ENCODE measurements around the gene PNMA6E.
"Not testable (repeated sequence)": the region's sequence is repeated elsewhere in the genome, so short reads cannot be mapped to it uniquely, and the experiment has no call there.

The PNMA6E gene

DNA sequence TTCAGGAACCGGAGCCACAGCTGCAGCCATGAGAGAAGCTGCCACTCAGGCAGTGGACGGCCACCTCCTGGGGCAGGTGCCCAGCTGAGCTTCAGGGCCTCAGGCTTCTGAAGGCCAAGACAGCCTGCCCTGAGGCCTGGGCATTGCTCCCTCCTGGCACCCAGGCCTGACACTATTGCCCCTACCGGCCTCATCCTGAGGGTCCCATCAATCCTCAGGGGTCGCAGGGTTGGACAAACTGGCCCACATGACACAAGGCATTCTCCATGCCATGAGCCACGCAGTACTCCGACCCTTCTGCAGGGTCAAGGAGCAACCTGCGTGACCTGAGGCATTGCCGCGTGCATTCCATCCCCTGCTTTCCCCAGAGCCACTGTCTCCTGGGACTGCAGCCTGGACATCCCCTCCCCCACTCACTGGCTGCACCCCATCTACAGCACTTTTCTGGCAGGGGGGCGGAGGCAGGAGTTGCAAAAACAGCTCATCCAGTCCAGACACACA is 7.1 kb upstream of the PNMA6E start:
- Histone ChIP-seq H3K27me3 (ENCODE audit: insufficient read depth, low read length) (0 out of 2 replicates have a peak, but pooled peaks cover 4% of the 10 kb centered on the region), H3K79me2 (ENCODE audit: control insufficient read depth, insufficient read depth, low read length, unreplicated experiment) (no peaks in the 10 kb centered on the region), H3K4me1 (ENCODE audit: control insufficient read depth, insufficient read depth, low read length, unreplicated experiment) (no peaks in the 10 kb centered on the region), H3K4me3 (ENCODE audit: low read depth, low read length) (no peak overlapping the region), H2AFZ (ENCODE audit: low read length, unreplicated experiment) (no peak overlapping the region), H3K27ac (ENCODE audit: low read depth, low read length) (no peak overlapping the region), H3K36me3 (ENCODE audit: insufficient read depth, low read length) (no peaks in the 10 kb centered on the region)

- Histone ChIP-seq H3K27ac (ENCODE audit: low read depth, low read length) (no peak overlapping the region), H3K27me3 (ENCODE audit: insufficient read depth, low read length) (peaks cover 9% of the 10 kb centered on the region; the same call in 1 of the 2 replicates), H3K4me1 (ENCODE audit: control insufficient read depth, insufficient read depth, low read length, unreplicated experiment) (no peaks in the 10 kb centered on the region), H3K36me3 (ENCODE audit: insufficient read depth, low read length) (no peaks in the 10 kb centered on the region), H3K4me3 (ENCODE audit: low read depth, low read length) (no peak overlapping the region), H3K79me2 (ENCODE audit: control insufficient read depth, insufficient read depth, low read length, unreplicated experiment) (no peaks in the 10 kb centered on the region), H2AFZ (ENCODE audit: low read length, unreplicated experiment) (no peak overlapping the region)
Measured at GRCh38 chrX:153407736-153408135, 6.6 kb upstream of the PNMA6E start.

DNA sequence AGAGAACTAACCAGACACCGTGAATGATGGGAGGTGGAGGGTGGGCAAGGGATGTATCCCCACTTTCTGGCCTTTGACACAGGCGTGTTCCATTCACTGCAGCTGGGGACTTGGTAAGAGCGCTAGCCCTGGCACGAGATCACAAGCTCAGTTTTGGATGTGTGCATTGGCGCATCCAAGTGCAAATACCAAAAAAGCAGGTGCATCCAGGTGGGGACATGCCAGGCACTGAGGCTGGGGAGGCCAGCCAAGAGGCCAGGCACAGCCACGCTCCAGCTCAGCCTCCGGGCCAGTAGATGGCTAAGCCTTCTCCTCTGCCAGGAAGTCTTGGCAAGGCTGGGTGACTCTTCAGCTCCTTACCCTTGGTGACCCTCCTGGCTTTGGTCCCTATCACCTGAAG is 5.8 kb upstream of the PNMA6E start:
- H3K4me1 ChIP-seq (ENCODE audit: control insufficient read depth, insufficient read depth, low read length, unreplicated experiment): no peaks in the 10 kb centered on the region
- H3K79me2 ChIP-seq (ENCODE audit: control insufficient read depth, insufficient read depth, low read length, unreplicated experiment): no peaks in the 10 kb centered on the region
- no peak overlapping the region for H2AFZ ChIP-seq (ENCODE audit: low read length, unreplicated experiment)
- H3K36me3 ChIP-seq (ENCODE audit: insufficient read depth, low read length): no peaks in the 10 kb centered on the region
- no peak overlapping the region for H3K4me3 ChIP-seq (ENCODE audit: low read depth, low read length)
- peaks cover 10% of the 10 kb centered on the region; the same call in 1 of the 2 replicates for H3K27me3 ChIP-seq (ENCODE audit: insufficient read depth, low read length)
- no peak overlapping the region for H3K27ac ChIP-seq (ENCODE audit: low read depth, low read length)

GRCh38 chrX:153406011-153406410 is 4.9 kb upstream of the PNMA6E start:
- no peak overlapping the region for H3K4me3 ChIP-seq (ENCODE audit: low read depth, low read length)
- no peaks in the 10 kb centered on the region for H3K4me1 ChIP-seq (ENCODE audit: control insufficient read depth, insufficient read depth, low read length, unreplicated experiment)
- peaks cover 10% of the 10 kb centered on the region; the same call in 1 of the 2 replicates for H3K27me3 ChIP-seq (ENCODE audit: insufficient read depth, low read length)
- H3K36me3 ChIP-seq (ENCODE audit: insufficient read depth, low read length): no peaks in the 10 kb centered on the region
- no peak overlapping the region for H2AFZ ChIP-seq (ENCODE audit: low read length, unreplicated experiment)
- no peaks in the 10 kb centered on the region for H3K79me2 ChIP-seq (ENCODE audit: control insufficient read depth, insufficient read depth, low read length, unreplicated experiment)
- no peak overlapping the region for H3K27ac ChIP-seq (ENCODE audit: low read depth, low read length)

DNA sequence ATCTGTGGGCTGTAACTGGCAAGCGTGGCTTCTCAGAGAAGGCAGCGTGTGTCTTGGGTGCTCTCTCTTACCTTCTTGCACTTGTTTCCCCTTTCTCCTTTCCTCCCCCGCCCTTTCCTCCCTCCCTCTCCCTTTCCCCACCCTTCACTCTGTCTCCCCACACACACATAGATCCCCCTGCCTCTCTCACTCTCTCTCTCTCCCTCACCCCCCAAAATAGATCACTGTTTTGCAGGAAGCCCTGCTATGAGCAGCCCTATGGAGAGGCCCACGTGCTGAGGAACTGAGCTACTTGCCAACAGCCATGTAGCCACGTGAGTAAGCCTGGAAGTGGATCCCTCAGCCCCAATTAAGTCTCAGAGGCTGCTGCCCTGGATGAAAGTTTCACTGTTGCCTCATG is 4.3 kb upstream of the PNMA6E start:
- H3K36me3 ChIP-seq (ENCODE audit: insufficient read depth, low read length): no peaks in the 10 kb centered on the region
- no peaks in the 10 kb centered on the region for H3K79me2 ChIP-seq (ENCODE audit: control insufficient read depth, insufficient read depth, low read length, unreplicated experiment)
- H3K4me3 ChIP-seq (ENCODE audit: low read depth, low read length): no peak overlapping the region
- H3K4me1 ChIP-seq (ENCODE audit: control insufficient read depth, insufficient read depth, low read length, unreplicated experiment): no peaks in the 10 kb centered on the region
- H3K27me3 ChIP-seq (ENCODE audit: insufficient read depth, low read length): peaks cover 10% of the 10 kb centered on the region; the same call in 1 of the 2 replicates
- H3K27ac ChIP-seq (ENCODE audit: low read depth, low read length): no peak overlapping the region
- H2AFZ ChIP-seq (ENCODE audit: low read length, unreplicated experiment): no peak overlapping the region

DNA sequence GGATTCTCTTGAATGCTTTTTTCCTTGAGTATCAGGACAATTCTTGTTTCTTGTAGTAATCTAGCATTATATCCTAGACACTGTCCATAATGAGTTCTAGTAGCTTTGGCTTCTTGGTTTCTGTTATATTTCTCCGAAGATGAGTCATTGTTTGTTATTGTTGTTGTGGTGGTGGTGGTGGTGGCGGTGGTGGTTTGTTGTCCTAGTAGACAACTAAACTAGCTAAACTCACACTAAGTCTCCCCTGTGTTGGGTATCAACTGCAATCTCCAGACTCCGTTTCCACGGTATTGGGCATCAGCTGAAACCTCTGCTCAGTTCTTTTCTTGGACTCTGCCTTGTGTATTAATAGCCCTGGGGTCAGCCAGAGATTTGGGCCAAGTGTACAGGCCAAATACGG is 3.2 kb upstream of the PNMA6E start:
- not testable (repeated sequence) for H3K79me2 ChIP-seq (ENCODE audit: control insufficient read depth, insufficient read depth, low read length, unreplicated experiment); H3K27ac ChIP-seq (ENCODE audit: low read depth, low read length); H3K27me3 ChIP-seq (ENCODE audit: insufficient read depth, low read length); H3K4me1 ChIP-seq (ENCODE audit: control insufficient read depth, insufficient read depth, low read length, unreplicated experiment); H3K36me3 ChIP-seq (ENCODE audit: insufficient read depth, low read length); H2AFZ ChIP-seq (ENCODE audit: low read length, unreplicated experiment); H3K4me3 ChIP-seq (ENCODE audit: low read depth, low read length)

DNA sequence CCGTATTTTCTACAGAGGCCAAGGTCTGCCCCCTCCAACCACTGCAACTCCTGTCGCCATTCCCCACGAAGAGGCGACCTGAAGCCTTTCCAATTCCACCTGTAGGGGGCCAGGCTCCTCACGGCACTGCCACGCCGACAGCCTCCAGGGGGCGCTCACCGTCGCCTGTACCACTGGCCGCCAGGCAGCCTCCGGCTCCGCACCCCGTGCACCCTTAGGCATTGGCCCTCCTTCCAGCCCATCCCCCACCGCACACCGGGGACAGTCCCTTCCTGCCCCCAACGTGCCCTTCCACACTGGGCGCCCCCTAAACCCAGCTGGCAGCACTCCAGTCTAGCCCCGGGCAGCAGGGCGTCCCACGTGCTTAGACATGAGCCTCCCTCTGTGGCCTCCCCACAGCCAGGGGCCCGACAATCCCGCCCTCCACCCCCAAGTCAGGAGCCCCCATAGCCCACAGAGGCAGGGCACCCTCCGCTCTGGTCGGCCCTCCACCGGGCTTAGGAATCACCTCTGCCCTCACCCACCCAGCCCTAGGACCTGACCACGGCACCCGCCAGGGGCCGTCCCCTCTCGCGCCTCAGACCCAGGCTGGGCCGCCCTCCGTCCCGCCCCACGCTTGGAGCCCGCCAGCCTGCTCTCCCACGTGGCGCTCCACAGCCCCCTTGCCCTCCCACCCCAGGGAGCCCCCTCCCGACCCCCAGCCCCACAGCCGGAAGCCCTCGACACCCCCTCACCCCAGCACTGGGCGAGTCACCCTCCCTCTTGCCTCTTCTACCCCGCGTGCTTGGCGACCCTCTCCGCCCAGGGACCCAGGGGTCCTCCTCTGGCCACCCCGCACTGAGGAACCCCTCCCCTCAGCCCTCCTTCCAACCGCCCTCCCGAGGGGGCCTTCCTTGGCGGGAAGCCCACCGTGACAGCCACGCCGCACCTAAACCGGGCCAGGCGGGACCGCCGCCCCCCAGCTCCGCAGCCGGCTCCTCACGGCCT is 711 bp downstream of the PNMA6E start:
- Histone ChIP-seq H3K4me3 (ENCODE audit: low read depth, low read length) (no peak overlapping the region), H3K36me3 (ENCODE audit: insufficient read depth, low read length) (no peaks in the 10 kb centered on the region)

DNA sequence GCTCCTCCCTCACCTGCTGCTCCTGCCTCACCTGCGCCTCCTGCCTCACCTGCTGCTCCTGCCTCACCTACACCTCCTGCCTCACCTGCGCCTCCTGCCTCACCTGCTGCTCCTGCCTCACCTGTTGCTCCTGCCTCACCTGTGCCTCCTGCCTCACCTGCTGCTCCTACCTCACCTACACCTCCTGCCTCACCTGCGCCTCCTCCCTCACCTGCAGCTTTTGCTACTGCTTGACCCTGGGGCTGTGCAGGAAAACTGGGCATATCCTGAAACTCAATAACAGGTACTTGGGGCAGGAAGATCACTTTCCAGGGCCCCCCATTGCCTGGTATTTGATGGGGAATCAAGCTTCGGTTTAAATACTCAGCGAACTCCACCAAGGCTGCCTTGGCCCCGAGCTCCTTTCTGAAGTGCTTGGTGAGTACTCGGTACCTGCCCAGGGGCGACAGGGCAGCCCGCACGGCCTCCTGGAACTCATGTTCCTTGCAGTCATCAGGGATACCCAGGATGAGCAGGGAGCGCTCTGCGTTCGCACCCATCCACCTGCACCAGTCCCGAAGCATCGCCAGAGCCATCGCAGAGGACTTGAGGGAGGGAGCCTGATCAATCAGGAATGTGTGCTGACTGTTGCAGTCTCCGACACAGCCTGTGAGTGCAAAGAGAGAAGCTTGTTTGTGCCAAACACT is 2.7 kb downstream of the PNMA6E start:
- H3K27ac ChIP-seq (ENCODE audit: low read depth, low read length): no peak overlapping the region

More for the DNA sequence above, 711 bp downstream of the PNMA6E start:
- H3K27ac ChIP-seq (ENCODE audit: low read depth, low read length): no peak overlapping the region
- H3K79me2 ChIP-seq (ENCODE audit: control insufficient read depth, insufficient read depth, low read length, unreplicated experiment): no peaks in the 10 kb centered on the region
- H2AFZ ChIP-seq (ENCODE audit: low read length, unreplicated experiment): no peak overlapping the region
- H3K4me1 ChIP-seq (ENCODE audit: control insufficient read depth, insufficient read depth, low read length, unreplicated experiment): no peaks in the 10 kb centered on the region
- peaks cover 10% of the 10 kb centered on the region; the same call in 1 of the 2 replicates for H3K27me3 ChIP-seq (ENCODE audit: insufficient read depth, low read length)

DNA sequence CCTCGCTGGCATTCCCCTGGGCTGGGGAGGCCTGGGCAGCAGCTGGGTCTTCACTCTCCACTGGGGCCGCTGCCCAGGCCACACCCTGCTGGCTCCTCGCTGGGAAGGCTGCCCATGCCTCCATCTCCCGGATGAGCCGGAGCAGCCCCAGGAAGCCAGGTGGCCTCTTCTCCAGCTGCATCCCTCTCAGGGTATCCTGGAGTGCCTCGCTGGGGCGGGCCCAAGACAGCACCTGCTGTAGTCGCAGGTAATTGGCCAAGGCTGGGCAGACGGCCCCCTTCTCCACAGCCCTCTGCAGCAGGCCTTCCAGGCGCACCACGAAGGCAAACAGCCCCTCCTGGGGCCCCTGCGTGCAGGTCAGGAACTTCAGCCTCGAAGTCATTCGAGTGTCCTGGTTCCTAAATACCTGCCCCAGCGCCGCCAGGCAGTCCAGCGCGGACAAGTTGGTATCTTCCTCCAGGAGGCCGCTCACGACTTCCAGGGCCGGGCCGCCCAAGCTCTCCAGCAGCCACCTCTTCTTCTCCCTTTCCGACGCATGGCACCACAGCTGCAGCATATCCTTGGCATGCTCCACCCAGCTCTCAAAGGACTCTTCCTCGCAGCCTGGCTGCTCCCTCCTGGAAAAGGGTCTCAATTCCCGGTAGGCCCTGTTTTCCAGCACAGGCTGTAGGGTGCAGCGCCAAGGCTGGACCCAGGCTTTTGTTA is 3.7 kb downstream of the PNMA6E start:
- H3K4me3 ChIP-seq (ENCODE audit: low read depth, low read length): no peak overlapping the region
- no peak overlapping the region for H2AFZ ChIP-seq (ENCODE audit: low read length, unreplicated experiment)
- H3K4me1 ChIP-seq (ENCODE audit: control insufficient read depth, insufficient read depth, low read length, unreplicated experiment): no peaks in the 10 kb centered on the region
- no peaks in the 10 kb centered on the region for H3K36me3 ChIP-seq (ENCODE audit: insufficient read depth, low read length)
- H3K27me3 ChIP-seq (ENCODE audit: insufficient read depth, low read length): no peaks in the 10 kb centered on the region
- no peak overlapping the region for H3K27ac ChIP-seq (ENCODE audit: low read depth, low read length)
- H3K79me2 ChIP-seq (ENCODE audit: control insufficient read depth, insufficient read depth, low read length, unreplicated experiment): no peaks in the 10 kb centered on the region

More for the DNA sequence above, 2.7 kb downstream of the PNMA6E start:
- H2AFZ ChIP-seq (ENCODE audit: low read length, unreplicated experiment): no peak overlapping the region
- H3K4me1 ChIP-seq (ENCODE audit: control insufficient read depth, insufficient read depth, low read length, unreplicated experiment): no peaks in the 10 kb centered on the region
- peaks cover 7% of the 10 kb centered on the region; the same call in 1 of the 2 replicates for H3K27me3 ChIP-seq (ENCODE audit: insufficient read depth, low read length)
- no peaks in the 10 kb centered on the region for H3K36me3 ChIP-seq (ENCODE audit: insufficient read depth, low read length)
- H3K79me2 ChIP-seq (ENCODE audit: control insufficient read depth, insufficient read depth, low read length, unreplicated experiment): no peaks in the 10 kb centered on the region
- no peak overlapping the region for H3K4me3 ChIP-seq (ENCODE audit: low read depth, low read length)
